Umbilical cord (tissue), 2 donors: ENCODE data around the gene SNHG17. TPM values are rescaled to one million over a fixed set of nuclear protein-coding genes. Genes with fewer than 3 reads are reported as not detected.
"Not testable (repeated sequence)": the region's sequence is repeated elsewhere in the genome, so short reads cannot be mapped to it uniquely, and the experiment has no call there.

Experiments used
- DNase-seq: peaks from one replicate; pipeline ENCODE4 v3.0.0-alpha.2; 2015; ENCODE audit warnings: low spot score
- total RNA-seq: library from RNA; depleted of rRNA; stranded (reverse); fragments of >200 nt; gene quantifications from one replicate; pipeline ENCODE4 v1.2.3, GENCODE V29; 2014; ENCODE audit warnings: low replicate concordance; ENCODE audit not compliant: insufficient read depth

SNHG17 gene
- total RNA-seq = 2.4 TPM

DNA sequence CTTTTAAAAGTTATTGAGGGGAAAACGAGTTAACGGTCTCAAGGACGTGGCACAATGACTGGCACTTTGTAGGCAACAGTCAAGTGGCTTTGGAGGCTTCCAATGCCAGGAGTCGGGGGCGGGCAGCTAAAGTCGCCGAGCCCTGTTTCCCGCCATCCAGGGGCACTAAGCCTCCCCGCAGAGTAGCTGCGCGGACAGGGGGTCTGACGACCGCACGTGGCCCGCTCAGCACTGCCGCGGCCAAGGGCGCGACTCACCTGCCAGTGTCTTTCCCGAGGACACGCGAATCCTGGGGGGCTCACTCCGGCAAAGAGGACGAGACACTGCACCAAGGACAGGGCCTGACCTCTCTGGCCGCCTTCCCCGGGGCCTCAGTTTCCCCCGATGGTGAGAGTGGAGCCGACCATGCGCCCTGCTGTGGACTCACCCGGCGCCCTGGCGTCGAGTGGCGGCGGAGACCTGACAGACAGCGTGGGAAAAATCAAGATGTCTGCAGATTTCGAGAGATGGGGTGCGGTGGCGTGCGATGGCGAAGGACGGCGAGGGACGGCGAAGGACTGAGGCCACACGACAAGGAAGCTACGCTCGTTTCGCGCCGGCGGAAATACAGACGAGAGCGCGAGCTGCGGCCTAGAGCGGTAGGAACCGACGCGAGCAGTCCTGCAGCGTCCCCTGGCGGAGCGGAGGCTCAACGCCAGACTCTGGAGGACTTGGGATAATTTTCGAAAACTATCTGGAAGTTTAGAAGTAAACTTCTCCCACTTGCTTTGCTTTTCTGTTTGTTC, at the start of gene SNHG17:
SNHG17 (minus strand) TSS at position 559 of the 785 bp plus-strand sequence.
- peak; percentile 90 for DNase-seq

DNA sequence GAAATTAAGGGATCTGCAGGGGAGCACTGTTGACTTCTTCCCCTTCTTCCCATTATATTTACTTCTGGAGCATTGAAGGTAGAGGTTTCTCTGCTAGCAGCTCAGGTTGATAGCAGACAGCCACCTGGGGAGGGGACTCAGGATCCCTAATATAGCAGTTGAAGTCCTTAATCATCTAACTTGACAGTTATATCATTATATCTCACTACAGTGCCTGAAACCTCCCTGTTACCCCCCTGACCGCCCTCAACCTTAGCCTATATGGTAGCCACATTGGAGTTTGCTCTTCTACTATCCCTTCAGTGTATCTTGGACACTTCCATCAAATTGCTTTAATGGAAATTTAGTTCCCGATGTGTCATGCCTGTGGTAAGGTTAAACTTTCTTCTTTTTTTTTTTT, 44.5 kb upstream of the SNHG17 start:
- no peak for DNase-seq

DNA sequence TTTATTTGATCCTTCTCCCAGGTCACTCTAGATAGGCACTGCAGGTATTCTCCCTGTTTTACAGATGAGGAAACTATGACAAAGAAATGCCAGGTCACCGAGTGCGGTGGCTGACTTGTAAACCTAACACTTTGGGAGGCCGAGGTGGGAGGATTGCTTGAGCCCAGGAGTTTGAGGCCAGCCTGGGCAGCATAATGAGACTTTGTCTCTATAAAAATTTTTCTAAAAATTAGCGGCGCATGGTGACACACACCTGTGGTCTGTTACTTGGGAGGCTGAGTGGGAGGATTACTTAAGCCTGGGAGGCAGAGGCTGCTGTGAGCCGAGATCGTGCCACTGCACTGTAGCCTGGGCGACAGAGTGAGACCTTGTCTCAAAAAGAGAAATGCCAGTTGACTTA, 42.6 kb upstream of the SNHG17 start:
- DNase-seq = no peak

DNA sequence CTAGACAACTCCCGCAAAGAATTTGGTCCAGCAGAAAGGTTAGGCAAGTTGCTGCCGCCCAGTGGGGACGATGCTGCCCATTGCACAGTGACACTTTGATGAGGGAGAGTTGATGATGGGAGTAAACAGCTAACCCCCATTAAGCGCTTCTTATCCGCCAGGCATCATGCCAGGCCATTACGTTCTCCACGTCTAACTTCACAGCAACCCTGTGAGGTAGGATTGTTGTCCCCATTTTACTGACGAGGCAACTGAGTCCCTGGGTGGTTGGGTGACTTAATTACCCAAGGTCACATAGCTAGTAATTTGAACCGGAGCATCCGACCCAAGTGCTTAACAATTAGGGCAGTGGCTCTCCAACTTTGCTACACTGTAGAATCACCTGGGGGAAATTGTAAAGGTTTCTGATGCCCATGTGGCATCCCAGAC, 38.3 kb upstream of the SNHG17 start:
- no peak for DNase-seq

DNA sequence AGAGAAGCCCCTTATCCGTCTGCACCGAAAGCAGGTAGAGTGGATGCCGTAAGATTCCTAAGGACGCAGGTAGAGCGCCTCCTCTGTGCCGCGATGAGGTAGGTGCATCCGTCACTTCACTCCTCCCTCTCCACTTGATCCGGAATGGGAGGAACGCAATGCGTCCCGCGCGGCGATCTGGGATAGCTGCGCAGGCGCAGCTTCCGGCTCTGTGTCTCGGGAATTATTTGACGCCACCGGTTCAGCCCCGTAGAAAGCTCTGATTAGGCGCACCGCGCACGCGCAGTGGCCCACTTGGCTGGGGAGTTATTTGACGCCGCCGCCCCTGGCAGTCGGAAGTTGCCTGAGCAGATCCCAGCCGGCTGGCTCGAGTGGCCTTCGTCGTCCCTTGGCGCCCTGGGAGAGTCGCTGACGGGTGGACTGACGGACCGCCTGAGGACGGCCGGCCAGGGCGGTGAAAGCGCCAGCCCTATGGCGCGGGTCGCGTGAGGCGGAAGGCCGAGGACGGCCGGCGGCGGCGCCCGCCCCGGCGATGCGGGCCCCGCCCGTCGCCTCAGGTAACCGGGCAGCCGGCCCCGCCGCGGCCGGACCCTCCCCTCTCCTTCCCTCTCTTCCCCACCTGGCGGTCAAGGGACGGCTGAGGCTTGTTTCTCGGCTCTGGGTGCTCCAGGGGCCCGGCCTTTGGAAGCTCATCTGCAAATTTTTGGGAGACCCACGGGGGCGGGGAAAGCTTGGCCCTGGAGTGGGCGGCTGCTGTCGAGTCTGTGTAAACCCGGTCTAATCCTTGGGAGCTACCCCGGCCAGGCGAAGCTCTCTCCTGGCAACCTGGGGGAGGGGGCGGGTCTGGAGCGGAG, 37.6 kb upstream of the SNHG17 start, which contains the start of gene RALGAPB:
RALGAPB (plus strand) TSS at position 331 of the 854 bp plus-strand sequence. CDS start 15,590 bp downstream, outside the sequence.
- DNase-seq = peak; percentile 99

DNA sequence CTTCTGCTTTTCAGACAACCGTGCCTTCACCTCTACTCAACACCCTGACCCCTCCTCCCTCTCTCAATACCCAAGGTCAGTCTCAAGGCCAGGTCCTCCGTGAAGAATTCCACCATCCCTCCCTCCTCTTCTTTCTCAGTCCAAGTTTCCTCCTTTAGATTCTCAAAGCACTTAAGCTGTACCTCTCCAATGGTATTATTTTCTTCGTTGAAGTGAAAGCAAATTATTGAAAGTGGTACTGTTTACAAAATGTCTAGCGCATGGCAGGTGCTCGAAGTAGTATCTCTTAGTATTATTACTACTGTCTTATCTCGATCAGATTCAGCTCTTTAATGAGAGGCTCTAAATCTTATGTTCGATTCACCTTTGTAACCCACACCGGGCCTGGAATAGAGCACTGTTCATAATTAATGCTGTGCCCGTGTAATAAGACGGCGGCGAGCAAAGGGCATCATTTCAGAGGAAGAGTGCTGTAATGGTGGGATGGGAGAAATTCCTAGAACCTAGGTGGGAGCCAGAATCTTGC, 36.9 kb upstream of the SNHG17 start:
- no peak for DNase-seq

DNA sequence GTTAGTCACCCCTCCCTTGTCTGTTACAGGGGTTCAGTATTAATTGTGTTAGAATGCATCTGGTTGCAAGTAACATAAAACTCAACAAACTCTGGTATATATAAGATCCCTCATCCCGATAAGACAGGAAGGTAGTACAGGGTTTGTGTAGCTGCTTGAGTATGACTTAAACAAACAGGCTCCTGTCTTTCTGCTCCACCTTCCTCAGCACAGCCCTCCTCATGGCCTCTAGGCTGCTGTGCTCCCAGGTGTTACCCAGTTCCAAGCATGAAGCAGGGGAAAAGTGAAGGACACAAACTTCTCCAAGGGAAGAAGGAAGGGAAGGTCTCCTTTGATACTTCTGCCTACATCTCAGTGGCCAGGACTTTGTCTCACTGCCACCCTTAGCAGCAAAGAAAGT, 36.1 kb upstream of the SNHG17 start:
- DNase-seq = no peak

DNA sequence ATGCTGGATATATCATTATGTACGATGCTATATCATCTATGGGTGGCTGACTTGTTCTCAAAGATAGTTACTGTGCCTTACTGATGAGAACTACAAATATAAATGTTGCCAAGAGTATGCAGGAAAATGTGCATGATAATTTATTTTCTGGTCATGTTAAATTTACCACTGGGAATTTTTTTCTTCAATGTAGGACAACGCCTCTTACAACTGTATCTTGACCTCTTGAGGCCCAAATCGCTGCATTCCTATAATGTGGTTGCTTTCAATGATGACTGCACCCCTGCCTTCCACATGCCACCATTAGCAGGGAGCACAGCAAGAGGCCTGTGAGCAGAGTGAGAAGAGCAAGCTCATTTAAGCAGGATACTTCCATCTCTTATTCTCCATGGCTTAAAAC, 31.9 kb upstream of the SNHG17 start:
- DNase-seq = no peak

DNA sequence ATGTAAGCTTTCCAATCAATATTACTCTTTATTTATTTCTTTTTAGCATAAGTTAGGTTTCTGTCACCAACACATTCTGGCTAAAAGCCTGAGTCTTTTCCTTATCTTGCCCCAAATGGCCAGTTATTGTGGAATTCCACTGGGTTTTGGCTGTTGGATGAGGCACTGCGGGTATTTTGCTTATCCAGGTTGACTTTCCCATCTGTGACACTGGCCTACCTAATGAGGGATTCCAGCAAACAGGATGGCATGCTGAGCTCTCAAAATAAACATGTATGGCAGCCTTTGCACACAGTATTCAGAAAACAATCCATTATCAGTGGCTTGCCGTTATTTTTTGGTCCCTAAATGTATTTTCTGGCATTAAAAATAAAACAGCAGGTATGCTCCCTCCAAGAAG, 31.0 kb upstream of the SNHG17 start:
- no peak for DNase-seq

DNA sequence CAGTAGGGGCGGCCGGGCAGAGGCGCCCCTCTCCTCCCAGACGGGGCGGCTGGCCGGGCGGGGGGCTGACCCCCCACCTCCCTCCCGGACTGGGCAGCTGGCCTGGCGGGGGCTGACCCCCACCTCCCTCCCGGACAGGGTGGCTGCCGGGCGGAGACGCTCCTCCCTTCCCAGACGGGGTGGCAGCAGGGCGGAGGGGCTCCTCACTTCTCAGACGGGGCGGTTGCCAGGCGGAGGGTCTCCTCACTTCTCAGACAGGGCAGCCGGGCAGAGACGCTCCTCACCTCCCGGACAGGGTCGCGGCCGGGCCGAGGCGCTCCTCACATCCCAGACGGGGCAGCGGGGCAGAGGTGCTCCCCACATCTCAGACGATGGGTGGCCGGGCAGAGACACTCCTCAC, 26.4 kb upstream of the SNHG17 start:
- DNase-seq = not testable (repeated sequence)

DNA sequence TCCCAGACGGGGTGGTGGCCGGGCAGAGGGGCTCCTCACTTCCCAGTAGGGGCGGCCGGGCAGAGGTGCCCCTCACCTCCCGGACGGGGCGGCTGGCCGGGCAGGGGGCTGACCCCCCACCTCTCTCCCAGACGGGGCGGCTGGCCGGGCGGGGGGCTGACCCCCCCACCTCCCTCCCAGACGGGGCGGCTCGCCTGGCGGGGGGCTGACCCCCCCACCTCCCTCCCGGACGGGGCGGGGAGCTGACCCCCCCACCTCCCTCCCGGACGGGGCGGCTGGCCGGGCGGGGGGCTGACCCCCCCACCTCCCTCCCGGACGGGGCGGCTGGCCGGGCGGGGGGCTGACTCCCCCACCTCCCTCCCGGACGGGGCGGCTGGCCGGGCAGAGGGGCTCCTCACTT, 26.0 kb upstream of the SNHG17 start:
- not testable (repeated sequence) for DNase-seq

DNA sequence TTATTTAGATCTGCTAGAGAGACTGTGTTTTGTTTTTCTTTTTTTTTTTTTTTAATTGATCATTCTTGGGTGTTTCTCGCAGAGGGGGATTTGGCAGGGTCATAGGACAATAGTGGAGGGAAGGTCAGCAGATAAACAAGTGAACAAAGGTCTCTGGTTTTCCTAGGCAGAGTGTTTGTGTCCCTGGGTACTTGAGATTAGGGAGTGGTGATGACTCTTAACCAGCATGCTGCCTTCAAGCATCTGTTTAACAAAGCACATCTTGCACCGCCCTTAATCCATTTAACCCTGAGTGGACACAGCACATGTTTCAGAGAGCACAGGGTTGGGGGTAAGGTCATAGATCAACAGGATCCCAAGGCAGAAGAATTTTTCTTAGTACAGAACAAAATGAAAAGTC, 25.5 kb upstream of the SNHG17 start:
- not testable (repeated sequence) for DNase-seq

DNA sequence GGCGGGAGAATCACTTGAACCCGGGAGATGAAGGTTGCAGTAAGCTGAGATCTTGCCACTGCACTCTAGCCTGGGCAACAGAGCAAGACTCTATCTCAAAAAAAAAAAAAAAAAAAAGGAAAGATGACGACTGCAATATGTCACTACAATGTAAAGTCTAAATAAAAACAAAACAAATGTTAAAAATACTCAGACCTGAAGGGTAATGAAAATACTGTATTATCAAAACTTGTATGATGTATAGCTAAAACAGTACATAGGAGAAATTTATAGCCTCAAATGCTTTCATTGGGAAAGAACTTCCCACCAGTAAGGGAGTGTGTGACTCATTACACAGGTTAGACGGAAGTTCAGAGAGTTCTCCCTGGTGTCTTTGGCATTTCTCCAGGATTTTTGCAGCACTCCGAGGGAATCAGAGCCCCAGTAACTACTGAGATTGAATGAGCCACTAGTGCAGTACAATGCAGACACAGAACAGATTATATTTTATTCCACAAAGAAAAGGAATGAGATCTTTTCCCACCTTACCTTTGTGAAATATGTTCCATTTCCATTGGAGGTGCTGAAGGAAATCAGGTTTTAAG, 25.0 kb upstream of the SNHG17 start:
- DNase-seq = peak; percentile 50

DNA sequence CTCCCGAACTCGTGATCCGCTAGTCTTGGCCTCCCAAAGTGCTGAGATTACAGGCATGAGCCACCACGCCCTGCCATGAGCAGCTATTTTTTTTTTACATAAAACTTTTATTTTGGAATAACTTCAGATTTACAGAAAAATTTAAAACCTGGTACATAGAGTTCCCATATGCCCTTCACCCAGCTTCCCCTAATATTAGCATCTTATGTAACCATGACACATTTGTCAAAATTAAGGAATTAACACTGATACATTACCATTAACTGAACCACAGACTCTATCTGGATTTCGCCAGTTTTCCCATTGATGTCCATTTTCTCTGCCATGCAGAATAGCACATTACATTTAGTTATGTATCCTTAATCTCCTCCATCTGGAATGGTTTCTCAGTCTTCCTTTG, 23.2 kb upstream of the SNHG17 start:
- DNase-seq = no peak

DNA sequence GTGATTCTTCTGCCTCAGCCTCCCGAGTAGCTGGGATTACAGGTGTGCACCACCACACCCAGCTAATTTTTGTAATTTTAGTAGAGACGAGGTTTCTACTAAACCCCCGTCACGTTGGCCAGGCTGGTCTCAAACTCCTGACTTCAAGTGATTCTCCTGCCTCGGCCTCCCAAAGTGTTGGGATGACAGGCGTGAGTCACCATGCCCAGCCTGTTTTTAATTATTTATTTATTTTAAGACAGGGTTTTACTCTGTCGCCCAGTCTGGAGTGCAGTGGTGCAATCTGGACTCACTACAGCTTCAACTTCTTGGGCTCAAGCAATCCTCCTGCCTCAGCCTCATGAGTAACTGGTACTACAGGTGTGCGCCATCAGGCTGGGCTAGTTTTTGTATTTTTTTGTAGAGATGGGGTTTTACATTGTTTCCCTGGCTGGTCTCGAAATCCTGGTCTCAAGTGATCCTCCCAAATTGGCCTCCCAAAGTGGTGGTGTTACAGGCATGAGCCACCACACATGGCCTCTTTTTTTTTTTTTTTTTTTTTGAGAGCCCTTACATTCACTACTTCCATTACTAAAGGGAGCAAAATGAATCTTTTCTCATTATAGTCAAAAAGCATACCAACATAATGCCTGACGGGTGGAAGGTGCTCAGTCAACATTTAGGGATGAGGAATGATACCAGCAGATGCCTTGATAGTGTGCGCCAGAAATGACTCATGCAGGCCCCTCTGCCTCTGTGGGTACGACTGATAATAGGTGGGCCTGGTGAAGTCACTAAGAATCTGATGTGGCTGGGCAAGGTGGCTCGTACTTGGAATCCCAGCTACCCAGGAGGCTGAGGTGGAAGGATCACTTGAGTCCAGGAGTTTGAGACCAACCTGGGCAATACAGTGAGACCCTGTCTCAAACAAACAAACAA, 19.7 kb upstream of the SNHG17 start:
- no peak for DNase-seq

DNA sequence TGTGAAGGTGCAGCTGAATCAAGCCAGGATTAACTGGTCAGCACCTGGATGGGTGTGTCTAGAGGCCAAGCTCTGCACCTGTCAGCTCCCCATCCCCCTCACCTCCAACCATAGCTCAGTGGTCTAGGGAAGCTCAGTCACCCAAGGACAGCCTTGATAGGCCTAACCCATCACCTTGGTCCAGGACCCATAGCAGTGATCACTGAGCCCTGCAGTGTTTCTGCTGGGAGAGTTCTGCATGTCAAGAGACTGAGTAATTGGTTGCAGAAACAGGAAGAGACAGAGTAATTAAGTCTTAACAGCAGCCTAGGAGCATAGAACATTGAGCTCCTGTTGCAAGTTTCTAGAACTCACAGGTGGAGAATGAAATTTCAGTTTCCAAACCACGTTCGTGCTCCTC, 18.8 kb upstream of the SNHG17 start:
- no peak for DNase-seq

DNA sequence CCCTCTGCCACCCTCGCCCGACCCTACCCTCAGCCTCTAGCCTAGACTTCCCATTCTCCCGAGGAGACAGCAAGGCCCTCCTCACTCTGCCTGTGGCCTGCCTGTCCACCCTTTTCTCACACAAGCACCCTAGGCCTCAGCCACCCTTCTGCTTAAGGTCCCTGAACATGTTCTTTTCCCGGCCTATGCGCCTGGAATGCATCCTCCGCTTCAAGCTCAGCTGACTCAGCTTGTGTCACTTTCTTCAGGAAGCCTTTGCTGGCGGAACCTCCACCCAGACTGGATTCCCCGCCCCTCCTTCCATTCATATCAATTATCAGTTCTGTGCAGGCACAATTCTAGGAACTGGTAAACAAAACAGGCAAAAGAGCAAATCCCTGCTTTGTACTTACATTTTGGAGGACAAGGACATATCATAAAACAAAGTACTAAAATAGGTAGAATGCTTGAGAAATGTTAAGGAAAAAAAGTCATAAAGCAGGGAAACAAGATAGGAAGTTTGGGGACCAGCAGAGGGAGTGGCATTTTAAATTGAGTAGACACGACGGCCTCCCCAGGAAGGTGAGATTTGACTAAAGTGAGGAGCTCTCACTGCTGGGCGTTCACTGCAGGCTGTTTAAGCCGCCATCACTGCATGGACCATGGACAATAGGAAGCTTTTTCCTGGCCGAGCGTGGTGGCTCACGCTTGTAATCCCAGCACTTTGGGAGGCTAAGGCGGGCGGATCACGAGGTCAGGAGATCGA, 17.9 kb upstream of the SNHG17 start:
- peak; percentile 20 for DNase-seq

DNA sequence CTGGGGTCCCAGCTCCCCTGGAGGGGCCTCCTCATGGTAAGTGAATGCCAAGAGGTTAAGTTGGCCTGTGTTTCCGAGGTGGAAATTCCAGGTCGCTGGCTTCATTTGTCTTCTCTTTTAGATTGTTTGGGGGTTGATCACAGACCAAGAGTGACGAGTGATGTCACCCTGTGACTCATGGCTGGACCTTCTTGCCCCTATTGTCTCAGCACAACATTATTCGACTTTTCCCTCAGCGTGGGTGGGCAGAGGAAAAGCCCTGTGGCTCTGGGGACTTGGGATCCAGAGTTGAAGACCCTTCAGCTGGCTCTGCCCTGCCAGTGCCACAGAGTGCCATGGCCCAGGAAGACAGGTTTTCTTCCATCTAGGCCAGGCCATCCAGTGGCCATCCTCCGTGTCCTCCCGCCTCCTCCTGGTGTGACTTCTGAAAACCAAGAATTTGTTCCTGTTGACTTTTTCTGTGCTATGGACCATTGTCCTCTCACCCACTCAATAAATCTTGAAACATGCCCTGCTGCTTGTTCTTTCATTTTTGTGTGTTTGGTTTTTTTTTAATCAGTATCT, 15.4 kb upstream of the SNHG17 start:
- no peak for DNase-seq

DNA sequence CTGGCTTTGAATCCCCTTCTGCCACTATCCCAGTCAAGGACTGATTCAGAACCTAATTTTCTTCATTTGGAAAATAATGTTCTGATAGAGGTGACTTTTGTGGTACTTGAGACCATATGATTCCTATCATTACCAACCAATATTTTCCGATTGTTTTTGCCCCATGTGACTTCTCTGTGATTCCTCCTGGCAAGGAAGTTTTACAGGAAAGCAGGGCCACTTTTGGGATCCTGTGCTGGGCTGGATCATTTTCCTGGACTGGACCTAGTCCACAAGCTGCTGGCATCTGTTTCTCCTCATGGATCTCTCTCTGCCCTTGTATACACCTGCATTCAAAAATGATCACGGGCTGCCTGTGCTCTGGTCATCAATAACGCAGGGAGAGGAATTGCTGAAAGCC, 13.9 kb upstream of the SNHG17 start:
- no peak for DNase-seq
